Ovary (tissue), 9 donors: ENCODE results near the gene TNS1. TPM values are rescaled to one million over a fixed set of nuclear protein-coding genes. Genes with fewer than 3 reads are reported as not detected.

Experiments
- DNase-seq, 5 donors: peaks; one replicate each; pipeline ENCODE4 v3.0.0-alpha.2; 2019 to 2020
- H3K27ac ChIP-seq, 2 donors: fragments of 200-600 bp; one replicate each; pipeline versions ENCODE4 v1.5.1 to v1.8.0; 2019 to 2022
- H3K27me3 ChIP-seq: fragments of 200-600 bp; one replicate; pipeline ENCODE4 v1.8.0; 2022
- H3K36me3 ChIP-seq: fragments of 200-600 bp; sonication (generic); one replicate; pipeline ENCODE4 v1.5.1; 2019
- H3K4me1 ChIP-seq: one replicate; pipeline ENCODE4 v1.8.1; 2013; ENCODE audit warnings: mild to moderate bottlenecking, moderate library complexity; ENCODE audit not compliant: insufficient read depth
- H3K4me3 ChIP-seq: fragments of 200-600 bp; sonication (generic); one replicate; pipeline ENCODE4 v1.5.1; 2017
- H3K9me3 ChIP-seq, 2 donors: fragments of 200-600 bp in 1 of 2; sonication (generic) in 1 of 2; one replicate each; pipeline versions ENCODE4 v1.5.1 to v1.8.1; 2013 to 2019; ENCODE audit warnings: mild to moderate bottlenecking in 1 of 2, moderate library complexity in 1 of 2
- EP300 ChIP-seq: sonication (generic); formaldehyde crosslinking; IDR thresholded peaks from one replicate; pipeline ENCODE4 v1.6.1; 2017; ENCODE audit warnings: antibody characterized with exemption
- POLR2A ChIP-seq: fragments of 450-650 bp; IDR thresholded peaks from one replicate; pipeline ENCODE4 v1.6.1; 2017; ENCODE audit warnings: antibody characterized with exemption, mild to moderate bottlenecking, moderate library complexity
- WGBS, 3 donors: extraction: QIAGEN DNeasy Blood & Tissue Kit in 1 of 3; methylation state at CpG; one replicate each; pipeline versions ENCODE4 v1.1.5 to v1.1.7; 2013 to 2017; 5-methylcytosine and 5-hydroxymethylcytosine counted together
- intact Hi-C, 4 donors: fragments of 100-400 bp; cut with DNase I; formaldehyde crosslinking; loops; one replicate each; pipeline versions ENCODE4 v1.11.0 to v1.15.1; 2022 to 2023
- polyA plus RNA-seq, 2 donors: library from polyadenylated mRNA; stranded (reverse); fragments of 200-250 nt in 1 of 2; fragments of 350-450 nt in 1 of 2; fragmentation: Illumina TruSeq in 1 of 2; extraction: RNeasy Lipid Tissue Mini Kit (QIAGEN cat#74804) in 1 of 2; gene quantifications; one replicate each; pipeline ENCODE4 v1.2.3, GENCODE V29; 2013 to 2014
- total RNA-seq, 7 donors: library from RNA; depleted of rRNA in 2 of 7; stranded (reverse); fragments of >200 nt in 2 of 7; fragmentation: NEBNext Ultra II Directional in 3 of 7; extraction: Animal tissue kit (Norgen Biotek cat#: 25700) in 3 of 7; gene quantifications; one replicate each; pipeline versions ENCODE4 v1.1.0 to v1.2.4, GENCODE V29; 2016 to 2023
- TF ChIP-seq, protein P1 (sequence below), 3 donors: fragments of 450-650 bp in 2 of 3; fragments of 200-600 bp in 1 of 3; IDR thresholded peaks; one replicate each; pipeline versions ENCODE4 v1.5.1 to v1.8.0; 2016 to 2022; ENCODE audit warnings: antibody characterized with exemption in 3 of 3, mild to moderate bottlenecking in 1 of 3
- donor health status: DM: no; HTN: no; CAD: no; lungs with moderate emphysema.
- donor health status: DM: no; HTN: no; CAD: no.
- donor health status: Bipolar disorder and iron deficiency.
- donor health status: DM: yes; HTN: yes; CAD: no.
- donor health status: DM: no; HTN: no; CAD: no.
- donor health status: DM: yes; HTN: yes; CAD: no.

The TNS1 gene
- total and polyA plus RNA-seq, 9 donors: 140 to 568 (median 356) TPM

DNA sequence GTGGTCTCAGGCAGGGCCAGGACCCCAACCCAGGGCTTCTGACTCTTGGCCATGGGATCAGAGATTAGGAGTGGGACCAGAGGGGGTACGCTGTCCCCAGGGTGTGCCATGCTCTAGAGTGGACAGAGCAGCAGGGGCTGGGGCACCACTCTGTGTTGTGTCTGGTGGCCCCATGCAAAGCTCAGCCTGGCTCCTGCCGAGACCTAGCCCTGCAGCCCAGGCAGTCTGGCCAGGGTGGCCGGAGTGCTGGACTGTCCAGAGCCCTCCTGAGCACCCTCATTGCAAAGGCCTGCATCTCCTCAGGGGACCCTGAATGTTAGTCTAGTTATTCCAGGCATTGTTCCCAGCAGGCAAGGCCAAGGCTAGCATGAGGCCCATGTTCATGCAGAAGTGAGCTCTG is 162.3 kb downstream of the TNS1 start:
- no peaks in the 10 kb centered on the region for H3K27me3 ChIP-seq
- H3K36me3 ChIP-seq: no peaks in the 10 kb centered on the region
- DNase-seq: no peak
- TF ChIP-seq POLR2A: no peak
- no peak for TF ChIP-seq EP300
- TF ChIP-seq, protein P1, sequence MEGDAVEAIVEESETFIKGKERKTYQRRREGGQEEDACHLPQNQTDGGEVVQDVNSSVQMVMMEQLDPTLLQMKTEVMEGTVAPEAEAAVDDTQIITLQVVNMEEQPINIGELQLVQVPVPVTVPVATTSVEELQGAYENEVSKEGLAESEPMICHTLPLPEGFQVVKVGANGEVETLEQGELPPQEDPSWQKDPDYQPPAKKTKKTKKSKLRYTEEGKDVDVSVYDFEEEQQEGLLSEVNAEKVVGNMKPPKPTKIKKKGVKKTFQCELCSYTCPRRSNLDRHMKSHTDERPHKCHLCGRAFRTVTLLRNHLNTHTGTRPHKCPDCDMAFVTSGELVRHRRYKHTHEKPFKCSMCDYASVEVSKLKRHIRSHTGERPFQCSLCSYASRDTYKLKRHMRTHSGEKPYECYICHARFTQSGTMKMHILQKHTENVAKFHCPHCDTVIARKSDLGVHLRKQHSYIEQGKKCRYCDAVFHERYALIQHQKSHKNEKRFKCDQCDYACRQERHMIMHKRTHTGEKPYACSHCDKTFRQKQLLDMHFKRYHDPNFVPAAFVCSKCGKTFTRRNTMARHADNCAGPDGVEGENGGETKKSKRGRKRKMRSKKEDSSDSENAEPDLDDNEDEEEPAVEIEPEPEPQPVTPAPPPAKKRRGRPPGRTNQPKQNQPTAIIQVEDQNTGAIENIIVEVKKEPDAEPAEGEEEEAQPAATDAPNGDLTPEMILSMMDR (IDR thresholded peaks at IDR 0.05): no peak
- H3K27ac ChIP-seq: no peak overlapping the region
- peaks cover 25% of the 10 kb centered on the region for H3K4me1 ChIP-seq
- H3K4me3 ChIP-seq: no peak overlapping the region
- H3K9me3 ChIP-seq: no peaks in the 10 kb centered on the region
- intact Hi-C loops: no loop called here
- WGBS, 3 donors: 79 to 95% (median 89%) methylated on average over 2 to 3 of the region's 3 CpGs

DNA sequence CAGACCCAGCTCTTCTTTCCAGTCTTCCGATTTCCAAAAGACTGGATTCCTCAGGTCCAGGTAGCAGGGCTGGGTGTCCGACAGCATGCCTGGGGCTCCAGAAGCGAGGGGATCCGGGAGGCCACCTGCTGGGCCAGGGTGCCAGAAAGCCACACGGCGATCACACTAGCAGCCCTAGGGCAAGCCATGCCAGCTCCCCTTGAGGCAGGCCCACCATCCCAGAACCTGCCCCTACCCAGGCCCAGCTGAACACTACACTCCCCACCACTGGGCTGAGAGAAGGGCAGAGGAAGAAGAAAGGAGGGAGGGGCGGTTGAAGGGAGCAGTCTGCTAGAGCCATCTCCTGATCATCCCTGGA is 163.1 kb downstream of the TNS1 start:
- 90 to 98% (median 93%) methylated on average over 7 of the region's 7 CpGs for WGBS, 3 donors
- DNase-seq: no peak
- no peak for TF ChIP-seq POLR2A
- TF ChIP-seq EP300: no peak
- TF ChIP-seq, protein P1 (IDR thresholded peaks at IDR 0.05): no peak
- no peak overlapping the region for H3K4me3 ChIP-seq
- no peak overlapping the region for H3K27ac ChIP-seq
- H3K36me3 ChIP-seq: no peaks in the 10 kb centered on the region
- no peaks in the 10 kb centered on the region for H3K27me3 ChIP-seq
- no peaks in the 10 kb centered on the region for H3K9me3 ChIP-seq
- peaks cover 25% of the 10 kb centered on the region for H3K4me1 ChIP-seq
- intact Hi-C loops: loop anchor here in 2 of 4 donors (5.0 to 10.0 kb wide), 2 partner anchors 37 to 1325 kb away; no protein-coding TSS in a partner anchor

DNA sequence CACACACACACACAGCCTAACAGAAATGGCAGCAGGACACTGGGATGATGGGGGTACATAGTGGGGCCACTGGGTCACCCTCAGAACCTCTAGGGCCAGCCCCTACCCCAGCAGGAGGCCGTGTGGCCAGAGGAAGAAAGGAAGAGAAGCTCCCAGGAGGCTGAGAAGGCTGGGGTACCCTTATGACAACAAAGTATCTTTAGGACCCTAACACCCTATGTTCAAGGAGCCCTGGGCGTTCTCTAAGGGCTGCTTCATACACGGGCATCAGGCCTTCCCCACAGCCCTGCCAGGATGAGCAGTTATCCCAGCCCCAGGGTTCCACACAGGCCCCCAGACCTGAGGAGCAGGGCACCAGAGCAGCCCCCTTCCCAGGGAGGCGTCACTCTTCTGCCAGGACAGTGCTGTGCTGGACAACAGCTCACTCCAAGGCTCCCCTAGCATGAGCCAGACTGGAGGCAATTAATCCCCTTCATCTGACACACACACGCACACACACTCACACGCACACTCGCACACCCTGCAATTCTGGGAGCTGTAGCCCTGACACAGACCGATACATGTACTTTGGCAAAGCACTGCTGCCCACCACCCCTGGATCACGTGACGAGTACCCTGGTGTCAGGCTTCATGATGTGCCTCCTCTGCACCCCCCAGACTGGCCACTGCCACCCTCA is 163.6 kb downstream of the TNS1 start:
- WGBS, 3 donors: 87% methylated on average over 10 of the region's 10 CpGs
- no peak overlapping the region for H3K27ac ChIP-seq
- no peaks in the 10 kb centered on the region for H3K36me3 ChIP-seq
- peaks cover 25% of the 10 kb centered on the region for H3K4me1 ChIP-seq
- no peak overlapping the region for H3K4me3 ChIP-seq
- H3K27me3 ChIP-seq: no peaks in the 10 kb centered on the region
- intact Hi-C loops: loop anchor here in 2 of 4 donors (5.0 to 10.0 kb wide), 2 partner anchors 37 to 1324 kb away; no protein-coding TSS in a partner anchor
- DNase-seq: no peak
- no peaks in the 10 kb centered on the region for H3K9me3 ChIP-seq
- no peak for TF ChIP-seq EP300
- TF ChIP-seq POLR2A: no peak
- TF ChIP-seq, protein P1 (IDR thresholded peaks at IDR 0.05): no peak

DNA sequence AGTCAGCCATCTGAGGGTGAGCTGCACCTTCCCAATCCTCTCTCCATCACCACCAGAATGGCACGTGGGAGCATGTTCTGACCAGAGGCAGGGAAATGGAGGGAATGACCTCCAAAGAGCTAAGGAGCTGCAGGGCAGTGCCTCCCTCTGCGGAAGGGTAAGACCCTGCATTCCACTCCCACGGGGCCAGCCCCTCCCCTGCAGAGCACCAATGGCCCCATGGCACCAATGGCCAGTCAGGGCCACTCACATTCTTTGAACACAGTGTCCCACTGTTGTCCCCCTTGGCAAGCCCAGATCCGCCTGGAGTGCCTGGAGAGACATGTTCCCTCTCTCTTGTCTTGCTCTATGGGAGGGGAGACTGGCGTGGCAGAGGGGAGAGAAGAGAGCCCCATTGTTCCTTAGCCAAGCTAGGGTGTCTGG is 164.4 kb downstream of the TNS1 start:
- 69 to 72% (median 69%) methylated on average over 5 of the region's 5 CpGs for WGBS, 3 donors
- Histone ChIP-seq H3K36me3 (no peaks in the 10 kb centered on the region), H3K27ac (no peak overlapping the region), H3K4me1 (peaks cover 25% of the 10 kb centered on the region), H3K27me3 (no peaks in the 10 kb centered on the region), H3K4me3 (no peak overlapping the region), H3K9me3 (no peaks in the 10 kb centered on the region)
- intact Hi-C loops: loop anchor here in 2 of 4 donors (5.0 to 10.0 kb wide), 2 partner anchors 36 to 1324 kb away; no protein-coding TSS in a partner anchor
- no peak for DNase-seq
- TF ChIP-seq, protein P1 (IDR thresholded peaks at IDR 0.05): no peak
